IMR-90 (cell line): ENCODE measurements around the gene NUCB1.

Experiments used
- CHD1 ChIP-seq: IDR thresholded peaks from 2 replicates; pipeline ENCODE4 v1.6.1; 2012; ENCODE audit warnings: low read depth, low read length, improper control_type of control experiment
- MXI1 ChIP-seq: IDR thresholded peaks from 2 replicates; pipeline ENCODE4 v1.6.1; 2012; ENCODE audit warnings: low read depth, mild to moderate bottlenecking, low read length, moderate library complexity, borderline replicate concordance
- POLR2A ChIP-seq: IDR thresholded peaks from 2 replicates; pipeline ENCODE4 v1.6.1; 2012; ENCODE audit warnings: mild to moderate bottlenecking, low read depth, low read length
- SMC3 ChIP-seq: fragments of 150-350 bp; IDR thresholded peaks from 2 replicates; pipeline ENCODE4 v1.6.1; 2016; ENCODE audit warnings: low read depth, mild to moderate bottlenecking, antibody characterized with exemption, low read length, moderate library complexity
- TF ChIP-seq, protein P1 (sequence below): conservative IDR thresholded peaks from 2 replicates; pipeline ENCODE4 v1.5.1; 2012; ENCODE audit warnings: mild to moderate bottlenecking, low read depth, low read length, improper control_type of control experiment

GRCh38 chr19:48879025-48879637, 21.0 kb upstream of the NUCB1 start:
- TF ChIP-seq, protein P1, sequence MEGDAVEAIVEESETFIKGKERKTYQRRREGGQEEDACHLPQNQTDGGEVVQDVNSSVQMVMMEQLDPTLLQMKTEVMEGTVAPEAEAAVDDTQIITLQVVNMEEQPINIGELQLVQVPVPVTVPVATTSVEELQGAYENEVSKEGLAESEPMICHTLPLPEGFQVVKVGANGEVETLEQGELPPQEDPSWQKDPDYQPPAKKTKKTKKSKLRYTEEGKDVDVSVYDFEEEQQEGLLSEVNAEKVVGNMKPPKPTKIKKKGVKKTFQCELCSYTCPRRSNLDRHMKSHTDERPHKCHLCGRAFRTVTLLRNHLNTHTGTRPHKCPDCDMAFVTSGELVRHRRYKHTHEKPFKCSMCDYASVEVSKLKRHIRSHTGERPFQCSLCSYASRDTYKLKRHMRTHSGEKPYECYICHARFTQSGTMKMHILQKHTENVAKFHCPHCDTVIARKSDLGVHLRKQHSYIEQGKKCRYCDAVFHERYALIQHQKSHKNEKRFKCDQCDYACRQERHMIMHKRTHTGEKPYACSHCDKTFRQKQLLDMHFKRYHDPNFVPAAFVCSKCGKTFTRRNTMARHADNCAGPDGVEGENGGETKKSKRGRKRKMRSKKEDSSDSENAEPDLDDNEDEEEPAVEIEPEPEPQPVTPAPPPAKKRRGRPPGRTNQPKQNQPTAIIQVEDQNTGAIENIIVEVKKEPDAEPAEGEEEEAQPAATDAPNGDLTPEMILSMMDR: no peak
- TF ChIP-seq POLR2A: no peak
- no peak for TF ChIP-seq CHD1
- TF ChIP-seq SMC3: no peak
- TF ChIP-seq MXI1: no peak
